GM10847 (cell line): Measurements from ENCODE around the gene INSR.

ENCODE experiments used
- POLR2A ChIP-seq: IDR thresholded peaks from 2 replicates; pipeline ENCODE4 v1.6.1; 2011; ENCODE audit not compliant: insufficient read length; ENCODE audit errors: extremely low read depth

Gene INSR

DNA sequence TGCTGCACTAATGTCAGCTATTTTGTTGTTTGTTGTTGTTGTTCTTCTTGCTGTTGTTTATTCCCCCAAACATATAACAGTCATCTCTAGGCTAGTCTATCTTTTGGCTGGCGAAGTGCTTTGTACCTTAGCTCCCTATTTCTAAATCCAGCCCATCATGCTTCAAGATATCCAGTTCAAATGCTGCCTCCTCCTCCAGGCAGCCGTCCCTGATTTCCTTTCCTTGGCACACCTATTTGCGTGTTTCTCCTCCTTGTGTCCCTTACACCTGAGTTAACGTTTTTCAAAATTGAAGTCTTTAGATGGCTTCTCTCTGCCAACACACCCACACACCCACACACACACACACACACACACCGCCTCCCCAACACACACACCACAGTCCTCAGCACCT is 25.5 kb downstream of the INSR start:
- TF ChIP-seq POLR2A, result no peak

- no peak for TF ChIP-seq POLR2A
Observed at GRCh38 chr19:7267792-7268704, 26.2 kb downstream of the INSR start.

- TF ChIP-seq POLR2A, result no peak
Observed at GRCh38 chr19:7266832-7267231, 27.4 kb downstream of the INSR start.

GRCh38 chr19:7265963-7266362 is 28.3 kb downstream of the INSR start:
- no peak for TF ChIP-seq POLR2A

DNA sequence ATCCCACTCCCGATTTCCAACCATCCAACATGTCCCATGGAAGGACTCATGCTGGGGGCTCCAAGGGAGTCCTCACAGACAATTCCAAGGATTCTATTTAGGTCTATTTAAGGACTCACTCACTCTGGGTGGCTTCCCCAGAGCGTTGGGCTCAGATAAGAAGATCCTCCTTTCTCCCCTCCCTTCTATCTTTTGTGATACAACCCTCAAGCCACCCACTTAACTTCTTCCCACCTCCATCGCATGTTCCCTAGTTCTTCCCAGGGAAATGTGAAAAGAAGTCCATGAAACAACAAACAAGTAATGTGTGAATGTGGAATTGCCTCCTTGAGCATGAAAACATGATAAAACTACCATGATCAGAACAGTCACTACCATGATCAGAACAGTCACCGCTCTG is 29.4 kb downstream of the INSR start:
- TF ChIP-seq POLR2A, result no peak

DNA sequence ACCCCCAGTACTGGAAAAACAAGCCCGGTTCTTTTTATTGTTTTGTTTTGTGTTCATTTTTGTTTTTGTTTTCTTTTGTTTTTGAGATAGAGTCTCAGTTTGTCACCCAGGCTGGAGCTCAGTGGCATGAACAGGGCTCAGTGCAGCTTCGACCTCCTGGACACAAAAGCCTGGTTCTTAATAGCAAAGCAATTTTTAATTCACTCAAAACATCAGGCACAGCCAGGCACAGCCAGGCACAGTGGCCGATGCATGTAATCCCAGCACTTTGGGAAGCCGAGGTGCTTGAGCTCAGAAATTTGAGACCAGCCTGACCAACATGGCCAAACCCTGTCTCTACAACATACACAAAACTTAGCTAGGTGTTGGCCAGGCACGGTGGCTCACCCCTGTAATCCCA is 30.7 kb downstream of the INSR start:
- TF ChIP-seq POLR2A, result no peak

DNA sequence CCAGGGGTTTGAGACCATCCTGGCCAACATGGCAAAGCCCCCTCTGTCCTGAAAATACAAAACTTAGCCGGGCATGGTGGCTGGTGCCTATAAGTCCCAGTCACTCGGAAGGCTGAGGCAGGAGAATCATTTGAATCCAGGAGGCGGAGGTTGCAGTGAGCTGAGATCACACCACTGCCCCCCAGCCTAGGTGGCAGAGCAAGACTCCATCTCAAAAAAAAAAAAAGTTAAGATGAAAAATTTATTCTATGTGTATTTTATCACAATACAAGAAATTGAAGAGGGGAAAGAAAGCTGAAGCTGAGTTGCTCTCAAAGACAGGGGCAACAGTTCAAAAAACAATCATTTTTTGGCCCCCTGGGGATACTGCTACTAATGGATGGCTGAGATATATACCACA is 31.1 kb downstream of the INSR start:
- TF ChIP-seq POLR2A, result no peak

DNA sequence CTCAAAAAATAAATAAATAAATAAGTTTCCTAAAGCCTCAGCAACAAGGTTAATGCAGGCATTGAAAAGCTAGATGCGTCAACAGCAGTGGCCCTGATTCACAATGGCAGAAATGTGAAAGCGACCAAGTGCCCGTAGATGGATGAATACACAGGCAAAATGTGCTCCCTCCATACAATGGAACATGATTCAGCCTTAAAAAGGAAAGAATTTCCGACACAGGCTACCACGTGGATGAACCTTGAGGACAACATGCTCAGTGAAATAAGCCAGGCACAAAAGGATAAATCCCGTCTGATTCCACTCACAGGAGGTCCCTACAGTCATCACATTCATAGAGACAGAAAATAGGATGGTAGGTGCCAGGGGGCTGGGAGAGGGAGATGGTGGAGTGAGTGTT is 31.7 kb downstream of the INSR start:
- no peak for TF ChIP-seq POLR2A

DNA sequence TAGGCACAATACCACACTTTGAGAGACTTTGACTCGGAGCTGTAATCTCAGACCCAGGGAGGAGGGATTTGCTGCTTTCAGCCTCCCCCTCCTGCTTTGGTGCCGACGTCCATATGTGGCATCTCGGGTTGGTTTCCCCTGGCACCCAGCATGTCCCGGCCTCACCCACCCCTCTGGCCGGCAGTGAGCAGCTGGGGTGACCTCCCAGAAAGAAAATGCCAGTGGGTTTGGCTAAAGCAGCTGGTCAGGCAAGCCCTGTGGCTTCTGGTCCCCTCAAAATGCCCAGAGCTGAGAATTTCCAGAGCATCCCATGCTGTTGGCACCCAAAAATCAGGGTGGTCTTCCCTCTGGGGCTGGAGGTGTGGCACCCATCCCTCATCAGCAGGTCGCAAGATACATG is 34.1 kb downstream of the INSR start:
- no peak for TF ChIP-seq POLR2A

GRCh38 chr19:7258840-7259395 is 35.3 kb downstream of the INSR start:
- no peak for TF ChIP-seq POLR2A

DNA sequence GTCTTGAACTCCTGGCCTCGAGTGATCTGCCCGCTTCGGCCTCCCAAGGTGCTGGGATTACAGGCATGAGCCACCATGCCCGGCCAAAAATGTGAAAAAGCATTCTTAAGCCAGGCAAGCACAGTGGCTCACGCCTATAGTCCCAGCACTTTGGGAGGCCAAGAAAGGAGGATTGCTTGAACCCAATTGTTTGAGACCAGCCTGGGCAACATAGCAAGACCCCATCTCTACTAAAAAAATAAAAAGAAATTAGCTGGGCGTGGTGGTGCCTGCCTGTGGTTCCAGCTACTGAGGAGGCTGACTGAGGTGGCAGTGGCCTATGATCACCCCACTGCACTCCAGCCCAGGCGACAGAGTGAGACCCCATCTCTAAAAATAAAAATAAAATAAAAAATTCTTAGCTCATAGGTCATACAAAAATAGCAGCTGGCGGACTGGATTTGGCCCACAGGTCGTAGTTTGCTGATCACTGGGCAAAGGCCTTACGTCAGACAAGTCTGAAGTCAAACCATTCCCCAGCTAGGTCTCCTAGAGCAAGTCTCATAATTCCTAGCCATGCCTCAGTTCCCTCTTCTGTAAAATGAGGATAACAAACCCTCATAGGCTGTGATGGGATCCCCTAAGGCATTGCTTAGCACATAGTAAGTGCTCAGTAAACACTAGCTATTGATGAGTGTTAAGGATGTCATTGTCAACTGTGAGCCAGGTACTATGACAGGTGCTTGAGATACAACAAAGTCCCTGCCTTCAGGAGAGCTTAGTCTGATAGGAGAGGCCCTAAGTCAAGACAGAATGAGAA is 36.0 kb downstream of the INSR start:
- no peak for TF ChIP-seq POLR2A

GRCh38 chr19:7257148-7258040 is 36.8 kb downstream of the INSR start:
- TF ChIP-seq POLR2A, result no peak

DNA sequence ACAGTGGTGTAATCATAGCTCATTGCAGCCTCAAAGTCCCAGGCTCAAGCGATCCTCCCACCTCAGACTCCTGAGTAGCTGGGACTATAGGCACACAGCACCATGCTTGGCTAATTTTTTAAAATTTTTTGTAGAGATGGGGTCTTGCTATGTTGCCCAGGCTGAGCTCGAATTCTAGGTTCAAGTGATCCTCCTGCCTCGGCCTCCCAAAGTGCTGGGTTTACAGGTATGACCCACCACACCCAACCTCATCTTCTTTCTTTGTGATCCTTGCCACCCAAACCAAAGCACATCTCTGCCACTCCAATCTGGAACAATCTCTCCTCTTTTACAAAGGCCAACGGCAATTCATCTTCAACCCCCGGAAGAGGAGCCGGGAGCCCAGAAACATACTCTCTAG is 38.6 kb downstream of the INSR start:
- no peak for TF ChIP-seq POLR2A

DNA sequence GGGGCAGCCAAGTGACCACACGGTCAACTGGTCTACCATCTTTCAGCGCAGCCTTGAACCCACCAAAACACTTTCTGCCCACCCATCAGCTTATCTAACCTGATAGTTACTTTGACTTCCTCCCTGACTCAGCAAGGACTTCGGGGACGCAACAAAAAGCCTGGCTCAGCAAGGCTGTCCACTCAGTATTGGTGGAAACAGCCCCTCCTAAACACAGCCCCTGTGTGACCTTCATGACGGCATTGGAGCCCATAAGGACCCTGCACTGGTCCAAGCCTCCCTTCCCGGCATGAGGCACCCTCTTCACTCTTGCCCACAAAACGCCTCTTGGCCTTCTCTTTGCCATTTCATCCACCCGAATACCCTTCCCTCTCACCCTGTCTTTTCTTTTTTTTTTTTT is 39.1 kb downstream of the INSR start:
- no peak for TF ChIP-seq POLR2A

- no peak for TF ChIP-seq POLR2A
Observed at GRCh38 chr19:7254590-7254989, 39.6 kb downstream of the INSR start.
